Measurements from ENCODE around the gene ATRX.

- no peak for TF ChIP-seq FOXM1 (IDR thresholded peaks at IDR 0.05; ENCODE audit: borderline replicate concordance)
- no peak for TF ChIP-seq ARNT (IDR thresholded peaks at IDR 0.05)
- no peak for TF ChIP-seq TARDBP (IDR thresholded peaks at IDR 0.05)
Measured at GRCh38 chrX:77679144-77679543, 106.9 kb downstream of the ATRX start.

All from HEK293T (cell line).